K562 (cell line): ENCODE results near the gene CDC42EP5. TPM values are rescaled to one million over a fixed set of nuclear protein-coding genes. Genes with fewer than 3 reads are reported as not detected.

Source experiments
- ATAC-seq: fragments of 200-7000 bp; cut with Tn5 transposase; 3 replicates; pipeline ENCODE4 v1.9.1; 2020; ENCODE audit warnings: moderate library complexity
- BruUV-seq: library from RNA; stranded (reverse); fragments of 400-500 nt; replicated peaks from 2 replicates; lab custom pipeline; 2021; lab: Mats Ljungman, UMichigan
- CTCF ChIA-PET: fragments of 300-600 bp; formaldehyde crosslinking; extraction: SDS; loops from one replicate; lab custom pipeline; 2021; ENCODE audit warnings: low intra/inter-chr PET ratio; lab: Yijun Ruan, JAX
- POLR2A ChIA-PET: fragments of 300-600, 350-650 bp; sonication (Branson Sonifier 250); formaldehyde crosslinking; extraction: SDS; loops from one replicate; lab custom pipeline; 2021; ENCODE audit warnings: antibody characterized with exemption, inconsistent platforms; lab: Yijun Ruan, JAX
- DNase-seq, 4 experiments: peaks; one replicate each; pipeline versions ENCODE4 v3.0.0 to v3.0.0-alpha.2; 2011 to 2018; ENCODE audit warnings: low spot score in 3 of 4, mixed read lengths in 3 of 4; ENCODE audit errors: extremely low read depth in 1 of 4
- FAIRE-seq: peaks from 2 replicates; lab custom pipeline; 2011; peaks lifted over from hg19 to GRCh38; lab: Jason Lieb, UNC
- H2AFZ ChIP-seq: 2 replicates; pipeline ENCODE4 v1.6.0; 2011; ENCODE audit warnings: low read depth, low read length, control low read depth, inconsistent platforms
- H3K27ac ChIP-seq: fragments of 200-600 bp; 3 replicates; pipeline ENCODE4 v1.8.0; 2011; ENCODE audit warnings: low read depth, mild to moderate bottlenecking, control low read depth, inconsistent platforms, low read length, moderate library complexity, mixed read lengths; ENCODE audit errors: extremely low read depth
- H3K27me3 ChIP-seq, 2 experiments: fragments of 300-600 bp in 1 of 2; 2 replicates in 1 of 2; 3 replicates in 1 of 2; pipeline versions ENCODE4 v1.6.0 to v1.8.0; 2011; ENCODE audit warnings: inconsistent platforms in 2 of 2, low read length in 2 of 2, mild to moderate bottlenecking in 1 of 2, mixed read lengths in 1 of 2, moderate library complexity in 1 of 2; ENCODE audit not compliant: control insufficient read depth in 2 of 2, insufficient read depth in 2 of 2
- H3K36me3 ChIP-seq: fragments of 300-600 bp; 3 replicates; pipeline ENCODE4 v1.8.0; 2011; ENCODE audit warnings: mild to moderate bottlenecking, low read length, inconsistent platforms; ENCODE audit not compliant: control insufficient read depth, insufficient read depth
- H3K4me1 ChIP-seq, 2 experiments: fragments of 200-600 bp in 1 of 2; replicated peaks in 1 of 2; 2 replicates in 1 of 2; 3 replicates in 1 of 2; pipeline versions ENCODE4 v1.5.1 to v1.8.0; 2011; ENCODE audit warnings: inconsistent platforms in 2 of 2, low read length in 2 of 2, mild to moderate bottlenecking in 1 of 2, mixed read lengths in 1 of 2, moderate library complexity in 1 of 2; ENCODE audit not compliant: control insufficient read depth in 2 of 2, insufficient read depth in 2 of 2
- H3K4me2 ChIP-seq: 2 replicates; pipeline ENCODE4 v1.6.1; 2011; ENCODE audit warnings: low read length, control low read depth, inconsistent platforms, mixed read lengths; ENCODE audit not compliant: insufficient read depth
- H3K4me3 ChIP-seq: fragments of 200-600 bp; sonication (generic), shearing (Covaris generic); 2 replicates; pipeline ENCODE4 v1.5.1; 2016; ENCODE audit warnings: control low read depth, inconsistent platforms
- H3K79me2 ChIP-seq: fragments of 200-600 bp; 3 replicates; pipeline ENCODE4 v1.8.0; 2011; ENCODE audit warnings: low read length, inconsistent platforms; ENCODE audit not compliant: control insufficient read depth, insufficient read depth
- H3K9ac ChIP-seq, 2 experiments: 2 replicates each; pipeline versions ENCODE4 v1.6.0 to v1.6.1; 2011; ENCODE audit warnings: low read depth in 2 of 2, low read length in 2 of 2, control low read depth in 1 of 2, inconsistent platforms in 1 of 2, mild to moderate bottlenecking in 1 of 2, mixed read lengths in 1 of 2; ENCODE audit not compliant: insufficient read depth in 1 of 2
- H3K9me1 ChIP-seq: one replicate; pipeline ENCODE4 v1.6.0; 2011; ENCODE audit warnings: inconsistent platforms, mild to moderate bottlenecking, low read length, moderate library complexity; ENCODE audit not compliant: control insufficient read depth, insufficient read depth
- H3K9me3 ChIP-seq: replicated peaks from 2 replicates; pipeline ENCODE4 v1.5.1; 2011; ENCODE audit warnings: low read depth, low read length, inconsistent platforms; ENCODE audit not compliant: control insufficient read depth, insufficient read depth
- H4K20me1 ChIP-seq: replicated peaks from 2 replicates; pipeline ENCODE4 v1.6.1; 2011; ENCODE audit warnings: low read length, inconsistent platforms, mixed read lengths; ENCODE audit not compliant: control insufficient read depth, insufficient read depth
- E2F8 ChIP-seq: fragments of 450-650 bp; IDR thresholded peaks from 2 replicates; pipeline ENCODE4 v1.7.1; 2018; ENCODE audit warnings: mild to moderate bottlenecking, low read depth; ENCODE audit not compliant: partially characterized antibody
- POLR2G ChIP-seq: fragments of 200-400 bp; formaldehyde crosslinking; IDR thresholded peaks from 2 replicates; pipeline ENCODE4 v1.6.1; 2017; ENCODE audit warnings: low read depth, mild to moderate bottlenecking, antibody characterized with exemption, low read length, moderate library complexity
- RBFOX2 ChIP-seq: fragments of 200-400 bp; formaldehyde crosslinking; IDR thresholded peaks from 2 replicates; pipeline ENCODE4 v1.6.1; 2017; ENCODE audit warnings: low read depth, mild to moderate bottlenecking, low read length, moderate library complexity
- RBM22 ChIP-seq: fragments of 200-400 bp; formaldehyde crosslinking; IDR thresholded peaks from 2 replicates; pipeline ENCODE4 v1.6.1; 2018; ENCODE audit warnings: low read length, low read depth; ENCODE audit not compliant: poor library complexity, severe bottlenecking
- ZBTB33 ChIP-seq: sonication (generic); formaldehyde crosslinking; IDR thresholded peaks from 2 replicates; pipeline ENCODE4 v1.8.1; 2023; ENCODE audit warnings: mild to moderate bottlenecking, missing genetic modification reagents
- WGBS: fragments of 100-300 bp; shearing (Covaris generic); methylation state at CpG from one replicate; pipeline ENCODE4 v1.1.6; 2016; ENCODE audit warnings: low coverage, mixed read lengths; ENCODE audit not compliant: insufficient coverage; ENCODE audit errors: missing lambda C conversion rate; 5-methylcytosine and 5-hydroxymethylcytosine counted together
- in situ Hi-C: fragments of 300-500 bp; cut with MboI; formaldehyde crosslinking; loops from 4 replicates; pipeline ENCODE4 v1.15.0; 2018; ENCODE audit warnings: inconsistent platforms, mixed read lengths
- intact Hi-C: fragments of 100-400 bp; cut with micrococcal nuclease; formaldehyde crosslinking; loops from 2 replicates; pipeline ENCODE4 v1.14.2; 2022
- polyA plus RNA-seq, 8 experiments: library from polyadenylated mRNA; depleted of rRNA in 4 of 8; stranded (reverse) in 5 of 8; unstranded in 3 of 8; fragments of >200 nt; fragmentation: Nextera tagmentation in 2 of 8; fragmentation: Illumina TruSeq in 1 of 8; extraction: Ambion mirVana in 2 of 8; extraction: Trizol in 1 of 8; gene quantifications; 2 replicates each; pipeline versions ENCODE4 v1.2.1 to v1.2.3, GENCODE V29; 2011 to 2014; ENCODE audit warnings: inconsistent platforms in 1 of 8, missing spikeins in 1 of 8
- total RNA-seq, 7 experiments: library from RNA; depleted of rRNA in 6 of 7; stranded (reverse); fragments of >200 nt in 6 of 7; fragmentation: Illumina TruSeq in 2 of 7; extraction: Trizol in 2 of 7; gene quantifications; 2 replicates each; pipeline versions ENCODE4 v1.2.1 to v1.2.3, GENCODE V29; 2011 to 2021; ENCODE audit warnings: low replicate concordance in 1 of 7
- TF ChIP-seq, protein P1 (sequence below): IDR thresholded peaks from 3 replicates; pipeline ENCODE4 v1.6.1; 2011; ENCODE audit warnings: borderline replicate concordance, mild to moderate bottlenecking; ENCODE audit not compliant: insufficient read length, insufficient read depth

The CDC42EP5 gene
- total and polyA plus RNA-seq, 9 of the 15 experiments (the other 6 are each of a cell fraction or from before 2014, with no cell fraction given) = 0.15 to 0.38 TPM; not detected in 7

DNA sequence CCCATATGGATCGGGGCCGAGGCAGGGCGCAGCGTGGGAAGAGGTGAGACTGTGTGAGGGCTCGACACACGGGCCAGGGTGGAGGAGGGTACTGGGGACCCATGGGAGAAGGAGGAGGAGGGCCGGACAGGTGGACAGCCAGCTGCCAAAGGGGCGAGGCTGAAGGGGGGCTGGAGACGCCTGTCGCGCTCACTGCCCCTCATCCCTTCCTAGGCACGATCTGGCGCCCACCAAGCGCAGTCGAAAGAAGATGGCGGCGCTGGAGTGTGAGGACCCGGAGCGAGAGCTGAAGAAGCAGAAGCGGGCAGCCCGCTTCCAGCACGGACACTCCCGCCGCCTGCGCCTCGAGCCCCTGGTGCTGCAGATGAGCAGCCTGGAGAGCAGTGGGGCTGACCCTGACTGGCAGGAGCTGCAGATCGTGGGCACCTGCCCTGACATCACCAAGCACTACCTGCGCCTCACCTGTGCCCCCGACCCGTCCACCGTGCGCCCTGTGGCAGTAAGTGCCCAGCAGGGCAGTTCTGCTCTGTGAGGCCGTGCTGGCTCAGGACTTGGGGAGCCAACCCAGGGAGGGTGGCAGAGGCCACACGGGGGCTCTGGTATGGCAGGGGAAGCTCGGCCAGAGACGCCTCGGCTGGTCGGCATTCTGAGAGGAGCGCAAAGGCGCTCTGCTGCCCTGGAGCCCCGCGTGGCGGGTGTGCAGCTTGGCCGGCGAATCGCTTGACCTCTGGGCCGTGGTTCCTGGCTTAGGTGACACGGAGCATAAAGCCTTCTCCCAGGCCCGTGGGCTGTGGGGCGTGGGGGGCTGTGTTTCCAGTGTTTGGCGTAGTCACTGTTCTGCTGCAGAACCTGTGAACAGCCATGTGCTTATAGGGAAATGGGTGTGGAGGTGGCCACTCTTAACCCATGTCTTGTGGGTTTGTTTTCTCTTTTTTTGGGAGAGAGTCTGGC, 16.4 kb downstream of the CDC42EP5 start:
- no peaks in the 10 kb centered on the region for H3K27me3 ChIP-seq
- H3K9ac ChIP-seq = no peak overlapping the region
- CTCF ChIA-PET = no interaction called here
- BruUV-seq = no TSS peak
- no peak overlapping the region for H3K27ac ChIP-seq
- POLR2A ChIA-PET = interaction anchor here (0.7 to 0.9 kb wide), 2 partner anchors 8 to 28 kb away, joined by 3 to 4 read pairs; no protein-coding TSS in a partner anchor
- peaks cover 98% of the 10 kb centered on the region for H3K36me3 ChIP-seq
- peaks cover 24% of the 10 kb centered on the region for H4K20me1 ChIP-seq
- no peak overlapping the region for H3K4me2 ChIP-seq
- peaks cover 26% of the 10 kb centered on the region for H3K79me2 ChIP-seq
- no peak for ATAC-seq
- in situ Hi-C loops (no loop called here), intact Hi-C loops (no loop called here)
- no peak overlapping the region for H3K4me3 ChIP-seq
- WGBS = 97% methylated on average over 25 of the region's 51 CpGs
- H3K9me3 ChIP-seq = no peaks in the 10 kb centered on the region
- peaks cover 0 to 27% of the 10 kb centered on the region in 2 experiments; a peak in 2 of 5 replicates for H3K4me1 ChIP-seq
- H3K9me1 ChIP-seq = peaks cover 7% of the 10 kb centered on the region
- TF ChIP-seq, protein P1, sequence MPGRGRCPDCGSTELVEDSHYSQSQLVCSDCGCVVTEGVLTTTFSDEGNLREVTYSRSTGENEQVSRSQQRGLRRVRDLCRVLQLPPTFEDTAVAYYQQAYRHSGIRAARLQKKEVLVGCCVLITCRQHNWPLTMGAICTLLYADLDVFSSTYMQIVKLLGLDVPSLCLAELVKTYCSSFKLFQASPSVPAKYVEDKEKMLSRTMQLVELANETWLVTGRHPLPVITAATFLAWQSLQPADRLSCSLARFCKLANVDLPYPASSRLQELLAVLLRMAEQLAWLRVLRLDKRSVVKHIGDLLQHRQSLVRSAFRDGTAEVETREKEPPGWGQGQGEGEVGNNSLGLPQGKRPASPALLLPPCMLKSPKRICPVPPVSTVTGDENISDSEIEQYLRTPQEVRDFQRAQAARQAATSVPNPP = no peak
- no peak for TF ChIP-seq E2F8
- TF ChIP-seq RBM22 = peak; percentile 85
- peak; percentile 74 for TF ChIP-seq ZBTB33 (CRISPR knock-in tag)
- peak; percentile 69 for TF ChIP-seq RBFOX2
- peak; percentile 64 for TF ChIP-seq POLR2G
- FAIRE-seq = no peak
- DNase-seq = peak in 1 of 4 experiments; percentile 22
- H2AFZ ChIP-seq = no peak overlapping the region
